Colonic mucosa (tissue), 4 donors: Measurements from ENCODE around the gene POFUT2. TPM values are rescaled to one million over a fixed set of nuclear protein-coding genes. Genes with fewer than 3 reads are reported as not detected.
A peak's percentile ranks its signal among the peaks of the same experiment; 100 is the strongest.
"Not testable (repeated sequence)": the region's sequence is repeated elsewhere in the genome, so short reads cannot be mapped to it uniquely, and the experiment has no call there.

Source experiments
- DNase-seq: peaks from one replicate; pipeline ENCODE4 v3.0.0-alpha.2; 2020
- H3K27ac ChIP-seq: fragments of 200-600 bp; one replicate; pipeline ENCODE4 v1.8.0; 2021
- H3K27me3 ChIP-seq: fragments of 200-600 bp; one replicate; pipeline ENCODE4 v1.8.0; 2021
- H3K36me3 ChIP-seq: fragments of 200-600 bp; one replicate; pipeline ENCODE4 v1.8.0; 2021
- H3K4me1 ChIP-seq: fragments of 200-600 bp; one replicate; pipeline ENCODE4 v1.8.0; 2021; ENCODE audit warnings: mild to moderate bottlenecking
- H3K4me3 ChIP-seq: fragments of 200-600 bp; one replicate; pipeline ENCODE4 v1.8.0; 2021
- H3K9ac ChIP-seq, 2 donors: one replicate each; pipeline ENCODE4 v1.7.0; 2013; ENCODE audit warnings: control low read depth in 2 of 2, low read depth in 2 of 2, low read length in 2 of 2
- H3K9me3 ChIP-seq: fragments of 200-600 bp; one replicate; pipeline ENCODE4 v1.8.0; 2021
- intact Hi-C: fragments of 100-400 bp; cut with DNase I; formaldehyde crosslinking; loops from one replicate; pipeline ENCODE4 v1.14.1; 2022
- total RNA-seq, 2 donors: library from RNA; stranded (reverse); fragmentation: NEBNext Ultra II Directional in 1 of 2; extraction: Animal tissue kit (Norgen Biotek cat#: 25700) in 1 of 2; gene quantifications; one replicate each; pipeline ENCODE4 v1.2.1, GENCODE V29; 2021
- TF ChIP-seq, protein P1 (sequence below): fragments of 200-600 bp; IDR thresholded peaks from one replicate; pipeline ENCODE4 v1.8.0; 2022; ENCODE audit warnings: antibody characterized with exemption, mild to moderate bottlenecking
- donor health status: healthy.
- donor health status: DM: no; HTN: no; CAD: no.
- donor health status: DM: no; HTN: no; CAD: no.

The POFUT2 gene
- total RNA-seq, 2 donors from 2014 or later, result 23.8 to 31.6 TPM

DNA sequence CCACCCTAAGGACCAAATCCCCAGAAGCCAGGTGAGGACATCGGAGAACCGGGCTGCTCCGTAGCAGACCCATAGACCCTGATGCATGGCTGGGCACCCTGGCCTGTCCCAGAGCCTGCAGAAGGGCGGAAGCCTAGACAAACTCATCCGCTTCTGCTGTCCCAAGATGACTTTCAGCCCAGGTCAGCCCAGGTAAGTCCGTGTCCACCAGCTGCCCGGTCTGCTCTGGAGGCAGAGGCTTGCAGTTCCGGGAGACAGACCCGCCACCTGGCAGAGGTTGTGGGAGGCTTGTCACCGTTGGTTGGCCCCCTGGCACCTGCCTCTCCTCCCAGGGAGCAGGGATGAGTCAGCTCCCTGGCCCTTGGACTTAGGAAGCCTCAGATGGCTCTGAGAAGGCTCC is 22.8 kb upstream of the POFUT2 start:
- Histone ChIP-seq H3K9me3 (no peaks in the 10 kb centered on the region), H3K27me3 (no peaks in the 10 kb centered on the region), H3K4me1 (no peaks in the 10 kb centered on the region), H3K9ac (no peak overlapping the region), H3K4me3 (no peak overlapping the region), H3K27ac (no peak overlapping the region), H3K36me3 (no peaks in the 10 kb centered on the region)
- TF ChIP-seq, protein P1, sequence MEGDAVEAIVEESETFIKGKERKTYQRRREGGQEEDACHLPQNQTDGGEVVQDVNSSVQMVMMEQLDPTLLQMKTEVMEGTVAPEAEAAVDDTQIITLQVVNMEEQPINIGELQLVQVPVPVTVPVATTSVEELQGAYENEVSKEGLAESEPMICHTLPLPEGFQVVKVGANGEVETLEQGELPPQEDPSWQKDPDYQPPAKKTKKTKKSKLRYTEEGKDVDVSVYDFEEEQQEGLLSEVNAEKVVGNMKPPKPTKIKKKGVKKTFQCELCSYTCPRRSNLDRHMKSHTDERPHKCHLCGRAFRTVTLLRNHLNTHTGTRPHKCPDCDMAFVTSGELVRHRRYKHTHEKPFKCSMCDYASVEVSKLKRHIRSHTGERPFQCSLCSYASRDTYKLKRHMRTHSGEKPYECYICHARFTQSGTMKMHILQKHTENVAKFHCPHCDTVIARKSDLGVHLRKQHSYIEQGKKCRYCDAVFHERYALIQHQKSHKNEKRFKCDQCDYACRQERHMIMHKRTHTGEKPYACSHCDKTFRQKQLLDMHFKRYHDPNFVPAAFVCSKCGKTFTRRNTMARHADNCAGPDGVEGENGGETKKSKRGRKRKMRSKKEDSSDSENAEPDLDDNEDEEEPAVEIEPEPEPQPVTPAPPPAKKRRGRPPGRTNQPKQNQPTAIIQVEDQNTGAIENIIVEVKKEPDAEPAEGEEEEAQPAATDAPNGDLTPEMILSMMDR, result no peak
- no peak for DNase-seq
- intact Hi-C loops, result no loop called here

GRCh38 chr21:45309987-45310381 is 22.3 kb upstream of the POFUT2 start:
- TF ChIP-seq, protein P1, result no peak
- no peak for DNase-seq
- intact Hi-C loops, result no loop called here

GRCh38 chr21:45309069-45309986 is 21.6 kb upstream of the POFUT2 start:
- intact Hi-C loops, result no loop called here
- TF ChIP-seq, protein P1, result peak; percentile 54
- no peaks in the 10 kb centered on the region for H3K4me1 ChIP-seq
- H3K9me3 ChIP-seq, result no peaks in the 10 kb centered on the region
- peak; percentile 65 for DNase-seq
- peak overlapping the region; percentile 22 for H3K27ac ChIP-seq
- no peaks in the 10 kb centered on the region for H3K27me3 ChIP-seq
- H3K36me3 ChIP-seq, result no peaks in the 10 kb centered on the region
- peak overlapping the region; percentile 34 to 44 for H3K9ac ChIP-seq
- H3K4me3 ChIP-seq, result no peak overlapping the region

More at GRCh38 chr21:45309987-45310381, 22.3 kb upstream of the POFUT2 start:
- no peak overlapping the region for H3K4me3 ChIP-seq
- no peaks in the 10 kb centered on the region for H3K4me1 ChIP-seq
- no peak overlapping the region for H3K9ac ChIP-seq
- H3K27ac ChIP-seq, result no peak overlapping the region
- no peaks in the 10 kb centered on the region for H3K9me3 ChIP-seq
- no peaks in the 10 kb centered on the region for H3K27me3 ChIP-seq
- H3K36me3 ChIP-seq, result no peaks in the 10 kb centered on the region

DNA sequence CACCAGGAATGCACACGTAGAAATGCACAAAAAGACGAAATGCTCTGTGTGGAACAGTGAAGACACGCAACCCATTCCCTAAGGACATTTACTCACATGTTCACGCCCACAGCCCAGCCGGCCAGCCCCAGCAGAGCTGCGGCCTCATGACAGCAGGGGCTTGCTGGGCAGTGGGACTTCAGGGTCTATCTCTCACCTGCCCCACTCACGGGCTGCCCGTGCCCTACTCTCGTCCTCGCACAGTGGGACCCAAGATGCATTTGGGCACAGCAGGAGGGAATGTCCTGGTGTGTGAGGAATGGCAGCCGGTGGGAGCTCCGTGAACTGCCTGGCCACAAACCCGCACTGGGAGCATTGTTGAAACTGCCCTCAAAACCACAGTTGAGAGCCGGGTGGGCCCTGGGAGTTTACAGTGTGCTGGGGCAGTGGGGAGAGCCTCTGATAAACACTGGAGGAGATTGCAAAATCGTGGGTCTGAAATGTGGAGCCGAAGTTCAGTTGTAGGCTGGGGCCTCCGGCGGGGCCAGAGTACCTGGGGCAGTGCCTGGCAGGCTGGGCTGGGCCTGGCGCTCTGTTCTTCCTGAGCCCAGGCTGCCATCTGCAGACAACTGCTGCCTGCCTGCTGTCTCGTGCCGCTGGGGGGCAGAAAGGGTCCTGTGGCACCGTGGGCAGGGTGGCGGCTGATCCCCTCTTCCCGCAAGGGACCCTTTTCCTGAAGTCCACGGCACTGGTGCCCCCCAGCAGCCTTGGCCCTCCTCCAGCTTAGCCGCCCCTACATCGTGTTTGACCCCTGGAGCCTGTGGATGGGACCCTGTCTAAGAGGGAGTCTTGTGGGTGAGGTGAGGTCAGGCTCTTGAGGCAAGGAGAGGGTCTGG is 20.7 kb upstream of the POFUT2 start:
- Histone ChIP-seq H3K27me3 (no peaks in the 10 kb centered on the region), H3K9ac (peak overlapping the region; percentile 34 to 44), H3K27ac (peak overlapping the region; percentile 32), H3K4me3 (no peak overlapping the region), H3K4me1 (no peaks in the 10 kb centered on the region), H3K36me3 (no peaks in the 10 kb centered on the region), H3K9me3 (no peaks in the 10 kb centered on the region)
- intact Hi-C loops, result no loop called here
- DNase-seq, result no peak
- TF ChIP-seq, protein P1, result no peak

GRCh38 chr21:45307597-45308158 is 20.0 kb upstream of the POFUT2 start:
- H3K27ac ChIP-seq, result peak overlapping the region; percentile 50
- H3K9ac ChIP-seq, H3K9me3 ChIP-seq, H3K36me3 ChIP-seq, intact Hi-C loops, H3K27me3 ChIP-seq, DNase-seq, H3K4me3 ChIP-seq, H3K4me1 ChIP-seq: not testable (repeated sequence)
